Common myeloid progenitor, CD34-positive (primary cell): Measurements from ENCODE around the gene CEACAM21.
A peak's percentile ranks its signal among the peaks of the same experiment; 100 is the strongest.

Source experiments
- CTCF ChIA-PET: fragments of 350-600 bp; sonication (Branson Sonifier 250); formaldehyde crosslinking; loops from one replicate; lab custom pipeline; 2021; ENCODE audit warnings: antibody characterized with exemption; lab: Charles Lee
- POLR2A ChIA-PET: fragments of 350-600 bp; sonication (Branson Sonifier 250); formaldehyde crosslinking; loops from one replicate; lab custom pipeline; 2021; ENCODE audit warnings: antibody characterized with exemption; lab: Charles Lee
- DNase-seq, 3 donors: peaks; one replicate each; pipeline versions ENCODE4 v3.0.0 to v3.0.0-alpha.2; 2013
- H3K27ac ChIP-seq, 2 experiments: 1 replicate in 1 of 2; 2 replicates in 1 of 2; pipeline ENCODE4 v1.7.0; 2013; ENCODE audit warnings: inconsistent platforms in 2 of 2, low read length in 2 of 2, mild to moderate bottlenecking in 2 of 2, low read depth in 1 of 2, moderate library complexity in 1 of 2; ENCODE audit not compliant: severe bottlenecking in 2 of 2, insufficient read depth in 1 of 2, poor library complexity in 1 of 2
- H3K27me3 ChIP-seq, 5 experiments: replicated peaks in 2 of 5; 1 replicate in 3 of 5; 2 replicates in 2 of 5; pipeline versions ENCODE4 v1.6.1 to v1.7.0; 2013; ENCODE audit warnings: low read length in 4 of 5, mild to moderate bottlenecking in 2 of 5, moderate library complexity in 2 of 5, inconsistent platforms in 1 of 5; ENCODE audit not compliant: insufficient read depth in 5 of 5, control insufficient read depth in 4 of 5
- H3K36me3 ChIP-seq, 4 experiments: 1 replicate in 2 of 4; 2 replicates in 2 of 4; pipeline versions ENCODE4 v1.6.1 to v1.7.0; 2013; ENCODE audit warnings: low read length in 3 of 4, control low read depth in 1 of 4, mild to moderate bottlenecking in 1 of 4; ENCODE audit not compliant: control insufficient read depth in 4 of 4, insufficient read depth in 4 of 4
- H3K4me1 ChIP-seq, 4 experiments: 1 replicate in 3 of 4; 2 replicates in 1 of 4; pipeline versions ENCODE4 v1.6.1 to v1.7.1; 2013; ENCODE audit warnings: low read length in 3 of 4, mild to moderate bottlenecking in 3 of 4, control low read depth in 1 of 4, inconsistent platforms in 1 of 4, moderate library complexity in 1 of 4; ENCODE audit not compliant: control insufficient read depth in 4 of 4, insufficient read depth in 4 of 4; ENCODE audit errors: control extremely low read depth in 1 of 4
- H3K4me3 ChIP-seq, 7 experiments: 1 replicate in 4 of 7; 2 replicates in 3 of 7; pipeline versions ENCODE4 v1.5.1 to v1.7.0; 2013; ENCODE audit warnings: mild to moderate bottlenecking in 7 of 7, low read length in 6 of 7, moderate library complexity in 6 of 7, inconsistent platforms in 2 of 7, low read depth in 2 of 7, control low read depth in 1 of 7; ENCODE audit not compliant: insufficient read depth in 4 of 7, control insufficient read depth in 1 of 7; ENCODE audit errors: extremely low read depth in 1 of 7
- H3K9me3 ChIP-seq, 5 experiments: 1 replicate in 4 of 5; 2 replicates in 1 of 5; pipeline versions ENCODE4 v1.6.1 to v1.7.1; 2013; ENCODE audit warnings: low read length in 4 of 5, mild to moderate bottlenecking in 2 of 5, inconsistent platforms in 1 of 5, low read depth in 1 of 5, moderate library complexity in 1 of 5; ENCODE audit not compliant: control insufficient read depth in 4 of 5, insufficient read depth in 2 of 5; ENCODE audit errors: control extremely low read depth in 1 of 5
- WGBS: methylation state at CpG from one replicate; pipeline ENCODE4 v1.1.5; 2013; ENCODE audit not compliant: insufficient coverage; 5-methylcytosine and 5-hydroxymethylcytosine counted together

Gene CEACAM21

GRCh38 chr19:41531438-41532311 lies 44.3 kb upstream of the CEACAM21 start:
- Histone ChIP-seq H3K27me3 (no peaks in the 10 kb centered on the region), H3K9me3 (peaks cover 0 to 4% (median 0%) of the 10 kb centered on the region in 5 experiments), H3K4me3 (peak overlapping the region in 6 of 7 experiments; percentile 39 to 69 (median 60)), H3K36me3 (no peaks in the 10 kb centered on the region), H3K27ac (peak overlapping the region in 1 of 2 experiments; percentile 79), H3K4me1 (peaks cover 45 to 77% (median 64%) of the 10 kb centered on the region in 4 experiments)
- DNase-seq, result peak; percentile 97 to 98 (median 98)
- WGBS, result 5% methylated on average over 8 of the region's 13 CpGs
- ChIA-PET POLR2A (interaction anchor here (0.7 to 1.8 kb wide), 9 partner anchors 12 to 204 kb away, joined by 3 to 7 read pairs (median 5); no protein-coding TSS in a partner anchor), CTCF (interaction anchor here (0.6 to 7.1 kb wide), 12 partner anchors 9 to 207 kb away, joined by 3 to 43 read pairs (median 4); no protein-coding TSS in a partner anchor)

- Histone ChIP-seq H3K27me3 (no peaks in the 10 kb centered on the region), H3K4me1 (peaks cover 45 to 77% (median 64%) of the 10 kb centered on the region in 4 experiments), H3K27ac (no peak overlapping the region), H3K4me3 (peak overlapping the region in 1 of 7 experiments; percentile 58), H3K36me3 (no peaks in the 10 kb centered on the region), H3K9me3 (peaks cover 0 to 4% (median 0%) of the 10 kb centered on the region in 5 experiments)
- ChIA-PET CTCF (interaction anchor here (1.0 to 7.1 kb wide), 6 partner anchors 11 to 83 kb away, joined by 3 to 43 read pairs (median 9); no protein-coding TSS in a partner anchor), POLR2A (no interaction called here)
- no peak for DNase-seq
Observed at GRCh38 chr19:41532526-41532925, 43.4 kb upstream of the CEACAM21 start.

GRCh38 chr19:41533671-41534215 lies 42.2 kb upstream of the CEACAM21 start:
- no peak for DNase-seq
- no peak overlapping the region for H3K27ac ChIP-seq
- CTCF ChIA-PET, result interaction anchor here (1.4 to 7.1 kb wide), 2 partner anchors 12 to 30 kb away, joined by 4 to 43 read pairs; no protein-coding TSS in a partner anchor
- no peaks in the 10 kb centered on the region for H3K27me3 ChIP-seq
- POLR2A ChIA-PET, result no interaction called here
- H3K9me3 ChIP-seq, result peaks cover 0 to 5% (median 4%) of the 10 kb centered on the region in 5 experiments
- H3K4me3 ChIP-seq, result no peak overlapping the region
- no CpG with 5 or more reads among the region's 1 CpG for WGBS
- H3K4me1 ChIP-seq, result peaks cover 39 to 65% (median 58%) of the 10 kb centered on the region in 4 experiments
- no peaks in the 10 kb centered on the region for H3K36me3 ChIP-seq

- no peak overlapping the region for H3K27ac ChIP-seq
- H3K36me3 ChIP-seq, result no peaks in the 10 kb centered on the region
- DNase-seq, result no peak
- peak overlapping the region in 3 of 7 experiments; percentile 15 to 51 (median 34) for H3K4me3 ChIP-seq
- ChIA-PET CTCF (interaction anchor here (1.1 kb wide), 1 partner anchor 11 kb away, joined by 3 read pairs; no protein-coding TSS in a partner anchor), POLR2A (no interaction called here)
- H3K27me3 ChIP-seq, result no peaks in the 10 kb centered on the region
- peaks cover 38 to 54% (median 46%) of the 10 kb centered on the region in 4 experiments for H3K4me1 ChIP-seq
- 33% methylated on average over 1 of the region's 4 CpGs for WGBS
- peaks cover 0 to 5% (median 0%) of the 10 kb centered on the region in 5 experiments for H3K9me3 ChIP-seq
Observed at GRCh38 chr19:41535029-41535622, 40.8 kb upstream of the CEACAM21 start.

- no peak for DNase-seq
- WGBS, result no CpG with 5 or more reads among the region's 1 CpG
- ChIA-PET CTCF (interaction anchor here (1.1 to 5.3 kb wide), 4 partner anchors 9 to 33 kb away, joined by 3 to 28 read pairs (median 14); no protein-coding TSS in a partner anchor), POLR2A (no interaction called here)
- no peaks in the 10 kb centered on the region for H3K27me3 ChIP-seq
- H3K9me3 ChIP-seq, result peaks cover 0 to 5% (median 0%) of the 10 kb centered on the region in 5 experiments
- no peaks in the 10 kb centered on the region for H3K36me3 ChIP-seq
- H3K4me1 ChIP-seq, result peaks cover 20 to 43% (median 31%) of the 10 kb centered on the region in 4 experiments
- H3K4me3 ChIP-seq, result no peak overlapping the region
- no peak overlapping the region for H3K27ac ChIP-seq
Observed at GRCh38 chr19:41537789-41538188, 38.2 kb upstream of the CEACAM21 start.

- ChIA-PET CTCF (interaction anchor here (0.7 to 5.3 kb wide), 10 partner anchors 9 to 89 kb away, joined by 3 to 28 read pairs (median 6); no protein-coding TSS in a partner anchor), POLR2A (no interaction called here)
- no peaks in the 10 kb centered on the region for H3K27me3 ChIP-seq
- H3K36me3 ChIP-seq, result no peaks in the 10 kb centered on the region
- H3K9me3 ChIP-seq, result peaks cover 0 to 5% (median 0%) of the 10 kb centered on the region in 5 experiments
- WGBS, result 82% methylated on average over 10 of the region's 11 CpGs
- peaks cover 0 to 31% (median 18%) of the 10 kb centered on the region in 4 experiments for H3K4me1 ChIP-seq
- no peak overlapping the region for H3K27ac ChIP-seq
- DNase-seq, result no peak
- no peak overlapping the region for H3K4me3 ChIP-seq
Observed at GRCh38 chr19:41540041-41540695, 35.8 kb upstream of the CEACAM21 start.
